Measurements from ENCODE around the gene CDKN2C.
"Not testable (repeated sequence)": the region's sequence is repeated elsewhere in the genome, so short reads cannot be mapped to it uniquely, and the experiment has no call there.

CDKN2C gene

GRCh38 chr1:50979937-50980336, 9.9 kb downstream of the CDKN2C start:
- DNase-seq (ENCODE audit: low read depth in 2 of 2) = no peak

- no peak for DNase-seq (ENCODE audit: low read depth in 2 of 2)
Observed at GRCh38 chr1:50980505-50980904, 10.5 kb downstream of the CDKN2C start.

GRCh38 chr1:50981741-50982140, 11.7 kb downstream of the CDKN2C start:
- DNase-seq (ENCODE audit: low read depth in 2 of 2) = no peak

GRCh38 chr1:50982611-50983010, 12.6 kb downstream of the CDKN2C start:
- DNase-seq (ENCODE audit: low read depth in 2 of 2) = no peak

GRCh38 chr1:50983219-50983802, 13.3 kb downstream of the CDKN2C start:
- no peak for DNase-seq (ENCODE audit: low read depth in 2 of 2)

- no peak for DNase-seq (ENCODE audit: low read depth in 2 of 2)
Observed at GRCh38 chr1:50985094-50985493, 15.0 kb downstream of the CDKN2C start.

- DNase-seq (ENCODE audit: low read depth in 2 of 2) = no peak
Observed at GRCh38 chr1:50986653-50987052, 16.6 kb downstream of the CDKN2C start.

GRCh38 chr1:50989694-50990093, 19.6 kb downstream of the CDKN2C start:
- no peak for DNase-seq (ENCODE audit: low read depth in 2 of 2)

GRCh38 chr1:50992532-50993318, 22.7 kb downstream of the CDKN2C start:
- no peak for DNase-seq (ENCODE audit: low read depth in 2 of 2)

- no peak for DNase-seq (ENCODE audit: low read depth in 2 of 2)
Observed at GRCh38 chr1:50993645-50994044, 23.6 kb downstream of the CDKN2C start.

- DNase-seq (ENCODE audit: low read depth in 2 of 2) = no peak
Observed at GRCh38 chr1:50994997-50995396, 25.0 kb downstream of the CDKN2C start.

- no peak for DNase-seq (ENCODE audit: low read depth in 2 of 2)
Observed at GRCh38 chr1:50995651-50996050, 25.6 kb downstream of the CDKN2C start.

GRCh38 chr1:50996083-50996482, 26.0 kb downstream of the CDKN2C start:
- no peak for DNase-seq (ENCODE audit: low read depth in 2 of 2)

- DNase-seq (ENCODE audit: low read depth in 2 of 2) = not testable (repeated sequence)
Observed at GRCh38 chr1:50999375-50999774, 29.3 kb downstream of the CDKN2C start.

- no peak for DNase-seq (ENCODE audit: low read depth in 2 of 2)
Observed at GRCh38 chr1:51000160-51000559, 30.1 kb downstream of the CDKN2C start.

- DNase-seq (ENCODE audit: low read depth in 2 of 2) = no peak
Observed at GRCh38 chr1:51000651-51001050, 30.6 kb downstream of the CDKN2C start.

GRCh38 chr1:51002516-51002915, 32.5 kb downstream of the CDKN2C start:
- no peak for DNase-seq (ENCODE audit: low read depth in 2 of 2)

GRCh38 chr1:51005549-51005948, 35.5 kb downstream of the CDKN2C start:
- DNase-seq (ENCODE audit: low read depth in 2 of 2) = not testable (repeated sequence)

- no peak for DNase-seq (ENCODE audit: low read depth in 2 of 2)
Observed at GRCh38 chr1:51009381-51009780, 39.3 kb downstream of the CDKN2C start.

- DNase-seq (ENCODE audit: low read depth in 2 of 2) = no peak
Observed at GRCh38 chr1:51014878-51015277, 44.8 kb downstream of the CDKN2C start.

GRCh38 chr1:51019811-51020210, 49.8 kb downstream of the CDKN2C start:
- DNase-seq (ENCODE audit: low read depth in 2 of 2) = no peak
